Stimulated activated CD4-positive, alpha-beta T cell treated with anti-CD3 and anti-CD28 coated beads, Interleukin-2, amount 100 ng/mL, for 24 hours (primary cell): ENCODE data around the gene GYPA.
"Not testable (repeated sequence)": the region's sequence is repeated elsewhere in the genome, so short reads cannot be mapped to it uniquely, and the experiment has no call there.

ENCODE experiments used
- DNase-seq, 2 donors: peaks; one replicate each; pipeline ENCODE4 v3.0.0-alpha.2; 2020

The GYPA gene

DNA sequence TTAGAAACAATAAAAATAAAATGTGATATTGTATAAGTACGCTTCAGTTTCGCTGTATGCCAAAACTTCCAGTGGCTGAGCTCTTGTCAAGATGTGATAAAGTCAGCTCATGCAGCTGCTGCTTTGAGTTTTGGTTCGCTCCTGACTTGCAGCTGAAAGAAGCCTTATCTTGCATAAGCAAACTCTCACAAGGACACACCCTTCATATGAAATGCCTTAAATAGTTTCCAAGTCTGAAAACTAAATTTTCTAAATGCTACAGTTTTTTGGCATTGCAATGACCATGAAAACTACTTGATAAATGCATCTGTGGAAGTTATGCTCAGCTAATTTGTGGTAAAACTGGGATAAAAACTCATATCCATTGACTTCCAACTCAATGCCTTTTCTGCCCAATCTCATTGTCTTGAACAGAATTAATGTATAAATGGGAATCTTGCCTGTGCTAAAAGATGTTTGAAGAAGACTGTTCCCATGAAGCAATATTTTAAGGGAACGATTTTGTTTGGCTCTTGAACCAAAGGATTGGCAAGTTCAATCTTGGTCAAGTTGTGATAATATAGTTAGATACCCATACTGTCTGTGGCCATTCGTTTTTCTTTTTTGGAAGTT, 11.7 kb downstream of the GYPA start:
- not testable (repeated sequence) for DNase-seq

DNA sequence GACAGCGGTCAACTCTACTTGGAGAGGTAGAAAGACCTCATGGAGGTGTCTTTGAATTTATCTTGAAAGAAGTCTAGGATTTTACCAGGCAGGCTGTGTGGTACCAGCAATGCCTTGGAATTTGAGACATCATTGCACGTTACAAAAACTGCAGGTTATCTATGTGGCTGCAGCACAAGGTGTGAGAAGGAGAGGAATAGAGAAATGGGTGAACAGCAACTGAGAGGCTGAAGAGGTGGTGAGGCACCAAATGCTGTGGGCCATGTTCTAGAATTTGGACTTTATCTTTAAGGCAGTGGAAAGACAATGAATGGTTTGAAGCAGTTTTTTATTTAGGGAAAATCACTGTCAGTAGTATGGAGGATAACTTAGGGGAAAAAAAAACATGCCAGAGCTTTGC, 15.4 kb downstream of the GYPA start:
- DNase-seq, result not testable (repeated sequence)

DNA sequence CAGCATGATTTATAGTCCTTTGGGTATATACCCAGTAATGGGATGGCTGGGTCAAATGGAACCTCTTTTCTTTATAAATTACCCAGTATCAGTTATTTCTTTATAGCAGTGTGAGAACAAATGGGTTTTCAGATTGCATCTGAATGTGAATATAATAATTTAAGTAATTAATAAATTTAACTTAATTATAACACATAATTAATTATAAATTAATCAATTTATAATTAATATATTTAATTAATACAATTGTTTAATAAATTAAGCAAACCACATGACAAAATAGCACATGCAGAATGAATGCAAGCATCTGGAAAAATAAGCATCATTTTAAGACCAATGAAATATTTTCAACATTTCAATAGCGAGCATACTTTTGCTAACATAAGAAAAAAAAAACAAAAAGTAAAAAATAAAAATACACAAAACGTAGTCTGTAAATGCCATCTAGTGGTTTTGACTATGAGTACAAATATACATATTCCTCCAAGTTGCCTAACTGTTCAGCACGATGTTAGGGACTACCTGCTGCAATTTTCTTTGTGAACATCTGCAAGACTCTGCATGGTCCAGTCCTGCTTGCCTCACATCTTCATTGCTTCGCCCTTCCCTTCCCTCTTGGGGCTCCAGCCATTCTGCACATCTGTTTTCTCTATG, 16.4 kb downstream of the GYPA start:
- not testable (repeated sequence) for DNase-seq

DNA sequence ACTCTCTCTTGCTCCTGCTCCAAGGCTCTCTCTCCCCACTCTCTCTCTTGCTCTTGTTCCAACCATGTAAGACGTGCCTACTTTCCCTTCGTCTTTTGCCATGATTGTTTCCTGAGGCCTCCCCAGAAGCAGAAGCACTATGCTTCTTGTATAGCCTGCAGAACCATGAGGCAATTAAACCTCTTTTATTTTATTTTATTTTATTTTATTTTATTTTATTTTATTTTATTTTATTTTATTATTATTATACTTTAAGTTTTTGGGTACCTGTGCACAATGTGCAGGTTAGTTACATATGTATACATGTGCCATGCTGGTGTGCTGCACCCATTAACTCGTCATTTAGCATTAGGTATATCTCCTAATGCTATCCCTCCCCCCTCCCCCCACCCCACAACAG, 17.2 kb downstream of the GYPA start:
- DNase-seq, result not testable (repeated sequence)

DNA sequence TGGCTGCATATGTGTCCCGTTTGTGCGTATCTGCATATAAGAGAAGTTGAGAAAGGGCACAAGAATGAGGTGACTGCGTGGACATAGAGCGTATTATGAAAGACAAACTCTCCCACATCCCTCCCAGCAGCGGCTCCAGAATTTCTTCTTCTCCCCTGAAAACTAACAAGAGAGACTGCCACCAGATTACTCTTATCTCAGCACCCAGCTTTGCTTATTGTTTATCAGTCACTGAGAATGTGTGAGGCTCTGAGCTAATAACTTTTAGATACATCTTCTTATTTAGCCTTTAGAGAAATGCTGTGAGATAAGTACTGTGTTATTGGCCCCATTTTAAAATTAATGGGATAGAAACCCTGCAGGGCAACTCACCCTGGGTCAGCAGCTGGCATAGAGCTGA, 20.8 kb downstream of the GYPA start:
- not testable (repeated sequence) for DNase-seq

DNA sequence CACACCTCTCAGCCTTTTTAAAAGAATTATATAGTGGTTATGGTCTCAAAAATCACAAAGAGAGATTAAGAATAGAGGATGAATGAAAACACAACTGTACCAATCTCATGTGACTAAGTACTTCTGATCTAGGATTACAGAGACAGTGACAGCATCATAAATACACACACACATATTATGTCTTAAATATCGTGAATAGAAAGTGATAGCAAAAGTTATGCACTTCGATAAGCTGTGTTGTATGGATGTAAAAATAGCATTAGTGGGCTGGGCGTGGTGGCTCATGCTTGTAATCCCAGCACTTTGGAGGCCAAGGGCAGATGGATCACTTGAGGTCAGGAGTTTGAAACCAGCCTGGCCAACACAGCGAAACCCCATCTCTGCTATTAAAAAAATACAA, 25.0 kb downstream of the GYPA start:
- no peak for DNase-seq

DNA sequence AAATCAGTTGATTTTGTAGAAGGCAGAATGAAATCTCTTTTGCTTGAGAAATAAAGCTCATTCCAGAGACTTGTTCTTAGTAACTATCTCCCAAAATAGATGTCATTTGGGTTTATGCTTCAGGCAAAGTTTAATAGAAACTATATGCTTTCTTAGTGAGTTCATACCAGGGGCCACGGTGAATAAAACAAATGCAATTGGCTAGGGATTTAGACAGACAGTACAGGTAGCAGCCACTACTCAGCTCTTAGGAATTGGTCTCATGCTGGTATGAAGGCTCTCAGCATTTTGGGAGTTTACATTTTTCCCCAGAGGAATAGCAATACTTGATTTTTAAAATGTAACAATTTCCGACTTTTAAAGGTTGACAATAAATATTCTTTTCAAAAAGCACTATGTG, 27.0 kb downstream of the GYPA start:
- no peak for DNase-seq

DNA sequence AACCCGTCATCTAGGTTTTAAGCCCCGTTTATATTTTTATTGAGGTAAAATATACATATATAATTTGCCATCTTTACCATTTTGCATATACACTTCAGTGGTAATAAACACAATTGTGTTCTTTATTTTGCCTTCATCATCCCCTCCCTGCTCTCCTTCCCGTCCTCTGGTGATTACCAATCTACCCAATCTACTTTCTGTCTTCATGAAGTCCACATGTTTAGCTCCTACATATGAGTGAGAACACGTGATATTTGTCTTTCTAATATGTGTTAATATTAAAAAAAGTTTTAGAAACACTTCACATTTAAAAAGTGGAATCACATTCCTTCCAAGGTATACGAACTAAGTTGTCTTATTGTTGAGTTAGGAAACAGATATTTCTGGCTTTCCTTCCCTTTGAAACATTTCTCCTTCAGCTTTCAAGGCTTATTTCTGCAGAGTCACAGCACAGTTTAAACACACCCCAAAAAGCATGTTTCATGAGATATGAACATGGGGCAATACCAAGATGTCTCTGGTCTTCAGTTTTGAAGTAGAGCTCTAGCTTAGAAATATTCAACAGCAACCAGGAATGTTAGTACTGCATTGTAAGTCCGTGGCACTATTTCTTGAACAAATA, 35.9 kb downstream of the GYPA start:
- DNase-seq, result no peak

DNA sequence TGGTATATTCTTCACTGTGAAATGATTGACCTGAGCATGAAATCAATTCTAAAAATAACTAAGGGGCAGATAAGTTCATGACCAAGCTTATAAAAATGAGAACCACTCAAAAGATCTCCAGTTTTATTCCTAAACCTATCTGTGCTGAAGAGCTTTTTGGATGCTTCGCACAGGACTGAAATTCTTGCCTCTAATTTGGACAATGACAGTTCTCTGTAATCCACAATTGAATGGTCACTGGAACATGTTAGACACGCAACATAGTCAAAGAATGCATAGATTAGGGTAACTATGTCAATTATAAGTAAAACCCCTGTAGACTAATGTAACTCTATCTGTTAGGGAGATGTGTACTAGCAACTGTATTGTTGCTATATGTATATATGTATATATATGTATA, 42.7 kb downstream of the GYPA start:
- not testable (repeated sequence) for DNase-seq

DNA sequence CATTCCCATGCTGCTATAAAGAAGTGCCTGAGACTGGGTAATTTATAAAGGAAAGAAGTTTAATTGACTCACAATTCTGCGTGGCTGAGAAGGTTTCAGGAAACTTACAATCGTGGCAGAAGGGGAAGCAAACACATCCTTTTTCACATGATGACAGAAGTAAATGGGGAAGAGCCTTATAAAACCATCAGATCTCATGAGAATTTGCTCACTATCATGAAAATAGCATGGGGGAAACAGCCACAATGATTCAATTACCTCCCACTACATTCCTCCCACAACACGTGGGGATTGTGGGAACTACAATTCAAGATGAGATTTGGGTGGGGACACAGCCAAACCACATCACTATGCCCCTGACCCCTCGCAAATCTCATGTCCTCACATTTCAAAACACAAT, 46.5 kb downstream of the GYPA start:
- not testable (repeated sequence) for DNase-seq

DNA sequence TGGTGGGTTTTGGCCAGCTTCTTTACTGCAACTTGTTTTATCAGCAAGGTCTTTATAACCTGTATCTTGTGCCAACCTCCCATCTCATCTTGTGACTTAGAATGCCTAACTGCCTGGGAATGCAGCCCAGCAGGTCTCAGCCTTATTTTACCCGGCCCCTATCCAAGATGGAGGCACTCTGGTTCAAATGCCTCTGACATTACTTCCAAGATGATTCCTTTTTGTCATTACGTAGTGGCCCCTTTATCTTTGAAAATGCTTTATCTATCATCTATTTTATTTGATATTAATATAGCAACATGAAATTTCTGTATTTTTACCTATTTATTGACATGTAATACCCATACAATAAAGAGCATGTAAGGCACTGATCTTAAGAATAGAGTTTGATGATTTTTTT, 49.3 kb downstream of the GYPA start:
- DNase-seq, result not testable (repeated sequence)

DNA sequence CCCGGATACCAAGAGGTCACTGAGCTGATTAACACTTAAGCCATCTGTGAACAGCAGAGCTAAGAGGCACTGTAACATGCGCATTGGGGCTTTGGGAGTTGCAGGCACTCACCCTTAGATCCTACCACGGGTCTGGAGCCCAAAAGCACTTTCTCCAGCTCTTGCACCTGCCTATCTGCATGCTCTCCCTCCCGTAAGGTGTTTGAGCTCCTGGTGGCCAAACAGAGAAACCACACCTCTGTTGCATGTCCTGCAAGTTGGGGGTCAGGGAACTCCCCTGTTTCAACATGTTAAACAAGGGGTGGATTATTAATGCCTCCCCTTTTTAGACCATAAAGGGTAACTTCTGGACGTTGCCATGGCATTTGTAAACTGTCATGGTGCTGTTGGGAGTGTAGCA, 49.8 kb downstream of the GYPA start:
- no peak for DNase-seq

DNA sequence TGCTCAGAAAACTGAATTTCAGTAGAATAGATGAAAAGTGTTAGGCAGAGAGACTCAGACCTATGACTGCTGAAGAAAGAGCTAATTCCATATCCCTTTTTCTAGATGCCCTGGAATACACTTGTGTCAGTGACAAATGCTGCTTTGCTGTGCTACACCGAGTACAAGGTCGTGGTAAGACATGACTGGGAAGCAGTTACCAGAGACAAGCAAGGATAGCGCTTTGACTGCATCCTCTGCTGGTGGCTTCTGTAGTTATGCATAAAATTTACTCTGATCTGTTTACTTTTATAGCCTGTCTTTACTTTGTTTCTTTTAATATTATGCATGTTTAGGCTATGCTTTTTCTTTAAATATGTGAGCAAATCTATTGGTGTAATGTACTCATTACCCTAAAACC, 58.5 kb downstream of the GYPA start:
- not testable (repeated sequence) for DNase-seq

DNA sequence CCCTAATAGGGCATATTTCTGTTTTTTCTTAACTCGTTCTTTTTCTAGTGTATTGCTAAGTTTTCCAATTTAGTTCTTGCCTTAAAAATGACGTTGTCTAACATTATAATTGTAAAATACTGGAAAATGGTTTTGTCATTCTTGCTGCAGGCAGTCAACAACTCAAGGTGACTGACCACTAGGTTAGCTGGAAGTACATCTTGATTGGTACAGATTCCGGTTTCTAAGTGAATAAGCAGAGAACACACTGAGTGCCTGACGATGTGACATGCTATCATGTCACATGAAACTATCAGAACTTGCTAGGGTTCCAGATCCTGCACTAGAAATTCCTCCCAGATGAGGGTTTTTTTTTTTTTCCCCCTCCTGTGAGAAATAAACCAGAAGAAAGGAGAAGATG, 60.4 kb downstream of the GYPA start:
- DNase-seq, result not testable (repeated sequence)

DNA sequence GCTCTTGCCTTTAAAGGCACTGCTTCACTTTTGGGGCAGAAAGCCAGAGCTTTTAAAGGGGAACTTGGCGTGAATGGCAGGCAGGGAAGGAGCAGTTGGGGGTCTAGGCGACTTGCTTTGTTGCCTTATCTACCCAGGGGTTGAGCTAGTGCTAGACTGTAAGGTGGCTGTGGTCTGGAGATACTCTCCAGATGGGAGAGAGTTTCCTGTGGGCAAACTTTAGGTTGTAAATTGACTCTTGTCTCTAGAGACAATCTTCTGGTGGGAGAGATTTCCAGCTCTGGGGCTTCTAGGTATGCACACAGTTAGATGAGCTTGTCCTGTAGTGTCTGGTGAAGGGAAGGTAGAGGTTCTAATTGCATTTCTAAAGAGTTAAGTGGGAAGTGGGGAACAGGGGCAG, 61.8 kb downstream of the GYPA start:
- not testable (repeated sequence) for DNase-seq

DNA sequence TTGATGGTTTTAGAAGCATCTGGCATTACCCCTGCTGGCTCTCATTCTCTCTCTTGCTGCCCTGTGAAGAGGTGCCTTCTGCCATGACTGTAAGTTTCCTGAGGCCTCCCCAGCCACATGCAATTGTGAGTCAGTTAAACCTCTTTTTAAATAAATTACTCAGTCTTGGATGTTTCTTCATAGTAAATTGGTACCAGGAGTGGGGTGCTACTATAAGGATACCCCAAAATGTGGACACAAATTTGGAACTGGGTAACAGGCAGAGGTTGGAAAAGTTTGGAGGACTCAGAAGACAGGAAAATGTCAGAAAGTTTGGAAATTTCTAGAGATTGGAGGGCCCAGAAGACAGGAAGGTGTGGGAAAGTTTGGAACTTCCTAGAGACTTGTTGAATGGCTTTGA, 79.0 kb downstream of the GYPA start:
- DNase-seq, result not testable (repeated sequence)

DNA sequence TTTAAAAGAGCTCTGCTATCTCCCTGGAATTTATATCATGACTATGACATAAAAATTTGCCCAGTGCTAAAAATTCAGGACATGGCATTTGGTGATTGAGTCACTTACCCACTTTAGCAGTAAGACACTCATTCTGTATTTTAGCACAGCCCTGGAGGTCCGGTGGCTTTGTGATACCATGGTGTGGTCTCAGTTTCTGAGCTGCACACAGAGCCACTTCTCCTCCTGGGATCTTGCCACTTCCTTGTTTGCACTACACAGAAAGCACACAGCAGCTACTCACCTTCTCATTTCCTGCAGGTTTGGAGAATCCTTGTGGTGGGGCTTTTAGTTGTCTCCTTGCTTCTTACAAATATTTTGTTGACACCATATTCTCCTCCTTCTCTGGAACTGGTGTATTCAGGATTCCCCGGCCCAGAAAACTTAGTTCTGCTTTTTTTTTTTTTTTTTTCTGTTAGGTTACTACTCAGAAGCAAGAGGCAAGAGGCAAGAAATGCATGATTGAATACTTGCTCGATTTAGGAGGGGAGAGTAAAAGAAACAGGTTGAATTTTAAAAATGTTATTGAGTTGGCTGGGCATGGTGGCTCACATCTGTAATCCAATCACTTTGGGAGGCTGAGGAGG, 80.2 kb downstream of the GYPA start:
- DNase-seq, result not testable (repeated sequence)
